ENCODE measurements around the gene RIC8B. TPM values are rescaled to one million over a fixed set of nuclear protein-coding genes. Genes with fewer than 3 reads are reported as not detected.

Gene RIC8B
- total RNA-seq, 1 donor from 2014 or later = 39.4 TPM

- no peak for DNase-seq (ENCODE audit: low spot score)
Observed at GRCh38 chr12:106867651-106868050, 93.2 kb downstream of the RIC8B start.

DNA sequence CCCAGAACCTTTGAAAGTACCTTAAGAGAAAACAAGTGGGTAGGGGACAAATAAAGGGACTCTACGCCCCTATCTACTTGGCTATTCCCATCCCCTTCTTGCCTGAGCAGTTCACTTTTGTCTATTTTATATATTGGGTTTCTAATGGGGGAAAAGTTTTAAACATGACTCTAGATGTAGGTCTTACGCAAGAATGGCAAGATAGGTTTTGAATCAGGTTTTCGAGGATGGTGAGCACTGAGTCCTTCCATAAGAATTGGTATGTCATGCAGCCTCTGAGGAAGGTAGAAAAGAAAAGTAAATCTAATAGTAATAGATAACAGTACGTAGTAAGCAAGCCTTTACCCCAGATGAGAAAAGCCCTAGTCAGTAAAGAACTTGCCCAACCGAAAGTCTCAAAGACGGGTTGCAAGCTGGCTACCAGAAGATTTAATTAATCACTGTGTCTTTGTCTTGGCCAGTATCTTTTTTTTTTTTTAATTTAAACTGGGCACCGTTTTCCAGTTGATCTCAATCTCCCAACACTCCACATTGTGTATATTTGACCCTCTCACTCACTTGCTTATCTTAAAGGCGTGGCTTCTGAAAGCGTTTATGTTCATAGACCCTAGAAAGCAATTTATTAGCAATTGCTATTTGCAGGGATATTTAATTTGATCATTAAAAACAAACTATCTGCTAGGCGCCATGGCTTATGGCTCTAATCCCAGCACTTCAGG, 94.7 kb downstream of the RIC8B start:
- no peak for DNase-seq (ENCODE audit: low spot score)

DNA sequence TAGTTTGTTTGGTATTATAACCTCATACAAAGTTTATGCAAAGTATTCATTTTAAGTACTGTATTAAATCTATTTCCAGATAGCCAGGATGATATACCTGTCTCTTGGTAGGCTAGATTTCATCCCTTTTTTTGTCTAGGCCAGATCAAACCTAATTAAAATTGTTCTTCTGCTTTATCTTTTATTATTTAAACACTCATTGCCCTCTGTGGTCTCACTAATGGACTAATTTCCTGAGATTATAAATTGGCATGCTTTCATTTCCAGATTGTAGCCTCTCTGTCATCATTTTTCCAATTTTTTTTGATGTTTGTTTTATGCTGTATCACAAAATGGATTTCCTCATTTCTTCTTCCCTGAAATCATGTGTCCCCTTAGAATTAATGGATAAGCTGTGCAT, 95.6 kb downstream of the RIC8B start:
- DNase-seq (ENCODE audit: low spot score) = no peak

DNA sequence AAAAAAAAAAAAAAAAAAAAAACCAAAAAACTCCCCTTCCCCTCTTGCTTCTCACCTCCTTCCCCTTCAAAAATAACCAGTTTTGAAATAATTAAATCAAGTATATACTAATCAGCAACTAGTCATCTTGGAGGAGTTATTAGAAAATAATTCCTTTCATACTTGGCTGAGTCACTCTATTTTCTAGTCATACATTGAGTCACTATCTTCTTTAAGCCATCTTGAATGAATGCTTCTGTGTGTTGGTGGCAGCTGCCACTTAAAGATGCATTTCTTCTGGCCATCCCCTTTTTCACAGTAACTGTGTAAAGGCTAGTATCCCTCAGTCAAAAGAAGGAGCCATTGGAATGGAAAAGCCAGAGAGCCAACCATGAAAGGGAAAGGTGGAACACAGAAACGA, 97.0 kb downstream of the RIC8B start:
- no peak for DNase-seq (ENCODE audit: low spot score)

DNA sequence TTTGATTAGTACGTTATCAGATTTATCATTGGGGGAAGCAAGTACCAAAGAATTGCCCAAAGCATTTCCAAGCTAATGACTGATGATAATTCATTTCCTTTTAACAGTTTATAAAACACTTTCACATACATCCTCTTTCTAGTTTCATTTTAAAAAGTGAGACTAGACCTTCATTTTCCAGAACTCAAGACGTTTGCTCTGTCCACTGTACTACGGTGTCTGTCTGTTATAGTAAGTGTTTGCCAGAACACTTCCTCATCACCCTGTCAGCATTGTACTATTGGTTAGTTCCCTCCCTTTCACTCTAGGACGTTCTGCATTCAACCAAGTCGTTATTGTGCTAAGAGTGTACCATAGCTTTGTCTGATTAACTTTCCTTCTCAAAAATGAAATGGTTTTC, 99.5 kb downstream of the RIC8B start:
- no peak for DNase-seq (ENCODE audit: low spot score)

DNA sequence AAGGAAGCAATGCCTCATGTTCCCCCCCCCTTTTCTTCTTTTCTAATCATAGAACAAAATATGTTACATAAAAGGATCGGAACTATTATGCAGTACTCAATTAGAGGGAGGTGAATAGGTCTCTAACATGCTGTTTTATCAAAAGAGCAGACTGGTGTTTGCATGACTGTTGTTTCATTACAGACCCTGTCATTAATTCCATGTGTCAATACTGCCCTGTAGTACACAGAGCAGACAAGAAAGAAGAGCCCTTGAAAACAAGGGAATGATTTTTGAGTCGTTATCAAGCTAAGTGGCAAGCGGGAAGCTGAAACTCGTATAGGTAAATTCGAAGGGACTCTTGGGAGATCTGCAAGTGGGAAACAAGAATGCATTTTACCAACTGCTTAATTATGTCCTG, 104.3 kb downstream of the RIC8B start:
- no peak for DNase-seq (ENCODE audit: low spot score)

DNA sequence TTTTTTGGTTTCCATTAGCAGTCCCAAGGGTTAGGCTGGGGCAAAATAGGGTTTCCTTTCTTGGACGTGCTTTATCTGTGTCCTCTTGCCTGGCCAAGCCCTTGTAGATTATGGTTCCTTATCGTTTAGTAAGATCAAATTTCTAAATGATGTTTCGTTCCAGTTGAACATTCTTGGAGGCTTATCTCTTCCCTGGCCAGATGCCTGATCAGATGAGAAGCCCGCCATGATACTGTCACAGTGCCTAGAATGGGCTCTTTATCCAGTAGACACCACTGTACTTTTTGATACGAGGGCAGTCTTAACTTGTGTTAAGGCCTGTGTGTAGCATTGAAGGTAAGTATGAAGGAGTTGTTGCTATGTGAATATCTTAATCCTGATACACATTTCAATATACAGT, 105.1 kb downstream of the RIC8B start:
- no peak for DNase-seq (ENCODE audit: low spot score)

- no peak for DNase-seq (ENCODE audit: low spot score)
Observed at GRCh38 chr12:106883426-106883825, 108.9 kb downstream of the RIC8B start.

- no peak for DNase-seq (ENCODE audit: low spot score)
Observed at GRCh38 chr12:106885026-106885425, 110.5 kb downstream of the RIC8B start.

DNA sequence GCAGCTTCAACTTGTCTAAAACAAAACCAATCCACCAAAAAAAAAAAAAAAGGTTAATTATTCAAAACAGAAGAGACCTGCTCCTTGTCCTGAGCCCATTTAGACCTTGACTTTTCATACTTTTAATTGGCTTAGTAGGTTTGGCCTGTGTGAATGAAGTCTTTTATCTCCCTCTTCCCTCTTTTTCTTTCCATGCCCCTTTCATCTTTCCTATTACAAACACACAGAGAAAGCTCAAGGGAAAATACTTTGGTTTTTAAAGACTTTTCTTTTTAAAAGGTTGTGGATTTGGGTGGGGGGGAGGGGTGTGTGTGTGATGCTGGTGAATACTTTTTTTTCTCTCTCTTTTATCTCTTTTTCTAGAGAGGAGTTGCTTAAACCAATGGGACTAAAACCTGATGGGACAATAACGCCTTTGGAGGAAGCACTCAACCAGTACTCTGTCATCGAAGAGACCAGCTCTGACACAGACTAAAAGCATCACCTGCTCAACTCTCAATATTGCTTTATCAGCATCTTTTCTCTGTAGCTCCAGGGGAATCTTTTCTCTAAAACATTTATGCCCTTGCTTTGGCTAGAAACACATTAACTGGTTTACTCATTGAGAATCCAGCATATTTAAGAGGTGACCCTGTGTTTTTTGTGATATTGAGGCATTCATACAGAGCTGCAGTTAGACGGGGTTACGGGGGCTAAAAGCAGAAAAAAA, 111.2 kb downstream of the RIC8B start:
- no peak for DNase-seq (ENCODE audit: low spot score)

DNA sequence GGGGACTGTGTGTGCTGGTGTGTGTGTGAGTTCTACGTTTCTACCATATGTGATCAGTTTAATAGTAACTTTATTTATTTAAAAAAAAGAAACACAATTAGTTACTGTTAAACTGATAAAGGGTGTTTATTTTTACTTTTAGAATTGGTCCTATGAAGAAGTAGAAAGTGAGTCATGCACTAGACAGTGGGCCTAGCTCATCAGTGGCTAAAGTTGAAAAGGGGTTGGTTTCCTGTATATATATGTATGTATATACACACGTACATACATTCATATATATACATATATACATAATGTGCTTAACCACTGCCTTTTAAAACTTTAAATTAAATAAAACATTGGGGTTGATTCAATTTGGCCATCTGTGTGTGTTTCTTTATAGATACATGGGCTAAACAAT, 112.5 kb downstream of the RIC8B start:
- DNase-seq (ENCODE audit: low spot score) = no peak

- no peak for DNase-seq (ENCODE audit: low spot score)
Observed at GRCh38 chr12:106888348-106888970, 114.0 kb downstream of the RIC8B start.

- DNase-seq (ENCODE audit: low spot score) = no peak
Observed at GRCh38 chr12:106889326-106889725, 114.8 kb downstream of the RIC8B start.

DNA sequence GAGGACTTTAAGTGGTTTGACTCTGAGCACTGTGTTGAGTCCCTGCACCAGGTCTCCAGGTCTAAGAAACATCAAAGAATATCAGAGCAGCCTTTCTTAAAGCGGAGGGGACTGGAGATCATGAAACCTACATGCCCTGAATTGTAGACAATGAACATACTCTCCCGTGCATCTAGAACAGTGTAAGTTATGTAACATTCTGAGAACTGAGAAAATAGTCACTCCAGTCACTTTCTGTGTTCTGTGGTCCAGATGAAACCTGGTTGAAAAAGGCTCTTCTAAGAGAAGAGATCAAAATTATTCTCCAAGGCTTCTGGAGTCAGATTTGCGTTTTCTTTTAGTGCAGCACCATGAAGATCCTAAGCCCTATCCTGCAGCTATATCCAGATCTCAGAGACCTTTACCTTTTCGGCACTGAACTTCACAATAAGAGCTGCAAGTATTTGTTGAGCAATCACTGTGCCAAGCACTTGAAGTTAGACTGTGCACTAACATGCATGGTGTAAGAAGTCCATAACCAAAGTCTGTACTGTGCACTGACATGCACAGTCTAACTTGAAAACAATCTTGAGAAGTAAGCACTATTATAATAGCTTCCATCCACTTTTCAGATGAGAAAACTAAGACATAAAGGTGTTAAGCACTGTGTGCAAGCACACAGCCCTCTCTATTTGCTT, 115.6 kb downstream of the RIC8B start:
- DNase-seq (ENCODE audit: low spot score) = no peak

GRCh38 chr12:106892075-106892474, 117.6 kb downstream of the RIC8B start:
- no peak for DNase-seq (ENCODE audit: low spot score)

DNA sequence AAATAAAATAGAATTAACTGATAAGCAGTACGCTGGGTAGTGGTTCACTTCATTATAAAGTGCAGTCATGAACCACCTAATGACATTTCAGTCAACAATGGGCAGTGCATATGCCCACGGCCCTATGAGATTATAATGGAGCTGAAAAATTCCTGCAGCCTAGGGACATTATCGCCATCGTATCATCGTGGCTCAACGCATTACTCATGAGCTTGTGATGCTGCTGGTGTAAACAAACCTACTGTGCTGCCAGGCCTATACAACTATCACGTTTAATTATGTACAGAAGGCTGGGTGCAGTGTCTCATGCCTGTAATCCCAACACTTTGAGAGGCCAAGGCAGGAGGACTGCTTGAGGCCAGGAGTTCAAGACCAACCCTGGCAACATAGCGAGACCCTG, 119.0 kb downstream of the RIC8B start:
- no peak for DNase-seq (ENCODE audit: low spot score)

DNA sequence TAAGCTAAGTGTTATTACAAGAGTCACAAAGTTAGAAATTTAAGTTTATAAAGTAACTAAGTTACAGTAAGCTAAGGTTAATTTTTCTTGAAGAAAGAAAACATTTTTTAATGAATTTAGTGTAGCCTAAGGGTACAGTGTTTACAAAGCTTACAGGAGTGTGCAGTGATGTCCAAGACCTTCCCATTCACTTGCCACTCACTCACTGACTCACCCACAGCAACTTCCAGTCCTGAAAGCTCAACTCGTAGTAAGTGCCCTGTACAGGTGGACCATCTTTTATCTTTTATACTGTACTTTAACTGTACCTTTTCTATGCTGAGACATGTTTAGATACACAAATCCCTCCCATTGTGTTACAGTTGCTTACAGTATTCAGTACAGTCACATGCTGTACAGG, 120.3 kb downstream of the RIC8B start:
- DNase-seq (ENCODE audit: low spot score) = no peak

DNA sequence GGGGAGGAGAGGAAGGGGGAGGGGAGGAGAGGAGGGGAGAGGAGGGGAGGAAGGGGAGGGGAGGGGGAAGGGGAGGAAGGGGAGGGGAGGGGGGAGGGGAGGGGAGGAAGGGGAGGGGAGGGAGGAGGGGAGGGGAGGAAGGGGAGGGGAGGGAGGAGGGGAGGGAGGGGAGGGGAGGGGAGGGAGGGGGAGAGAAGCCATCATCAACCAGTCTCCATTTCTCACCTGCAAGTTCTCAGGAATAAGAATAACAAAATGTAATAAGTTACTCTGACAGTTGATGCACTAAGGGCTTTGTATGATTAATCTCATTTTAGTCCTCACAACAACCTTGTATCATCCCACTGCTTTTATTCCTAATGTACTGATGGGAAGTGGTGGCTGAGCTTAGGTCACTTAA, 122.1 kb downstream of the RIC8B start:
- no peak for DNase-seq (ENCODE audit: low spot score)

GRCh38 chr12:106897082-106897481, 122.6 kb downstream of the RIC8B start:
- DNase-seq (ENCODE audit: low spot score) = no peak

DNA sequence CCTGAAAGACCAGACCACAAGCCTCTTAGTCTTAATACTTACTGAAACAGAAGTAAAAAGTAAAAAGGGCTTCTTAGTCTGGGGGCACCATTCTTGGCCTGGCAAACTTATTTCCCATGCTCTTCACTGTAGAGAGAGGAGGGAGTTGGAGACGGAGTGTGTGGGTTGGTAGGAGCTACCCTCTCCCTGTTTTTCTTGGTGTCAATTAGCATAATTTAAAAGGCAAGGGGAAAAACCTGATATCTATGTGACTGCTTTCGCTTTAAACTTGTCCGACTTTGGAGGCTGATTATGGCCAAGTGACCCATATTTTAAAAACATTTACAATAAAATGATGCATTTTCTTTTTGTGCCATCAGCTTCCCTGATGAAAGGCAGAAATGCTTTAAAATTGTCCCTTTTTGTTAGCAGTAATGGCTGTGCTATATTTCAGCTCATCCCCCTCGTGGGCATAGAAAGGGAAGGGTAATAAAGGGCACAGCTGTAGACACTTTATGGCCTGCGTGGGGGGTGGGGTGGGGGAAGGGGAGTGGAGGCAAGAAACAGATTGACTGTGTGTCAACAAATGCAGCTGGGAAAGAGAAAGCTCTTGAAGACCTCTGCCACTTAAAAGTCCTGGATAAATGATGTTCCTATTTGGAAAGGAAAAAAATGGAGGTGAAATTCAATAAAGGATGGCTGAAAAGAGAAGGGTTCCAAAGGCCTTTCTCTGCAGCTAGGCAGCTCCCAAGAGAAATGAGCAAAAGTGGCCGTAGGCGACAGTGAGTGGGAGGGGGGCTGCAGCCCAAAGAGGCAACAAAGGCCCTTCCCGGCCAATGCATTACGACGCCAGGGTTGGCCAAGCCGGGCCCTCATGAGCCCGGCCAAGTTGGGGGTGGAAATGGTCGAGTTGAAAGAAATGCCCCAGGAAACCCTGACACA, 123.8 kb downstream of the RIC8B start:
- DNase-seq (ENCODE audit: low spot score) = no peak

DNA sequence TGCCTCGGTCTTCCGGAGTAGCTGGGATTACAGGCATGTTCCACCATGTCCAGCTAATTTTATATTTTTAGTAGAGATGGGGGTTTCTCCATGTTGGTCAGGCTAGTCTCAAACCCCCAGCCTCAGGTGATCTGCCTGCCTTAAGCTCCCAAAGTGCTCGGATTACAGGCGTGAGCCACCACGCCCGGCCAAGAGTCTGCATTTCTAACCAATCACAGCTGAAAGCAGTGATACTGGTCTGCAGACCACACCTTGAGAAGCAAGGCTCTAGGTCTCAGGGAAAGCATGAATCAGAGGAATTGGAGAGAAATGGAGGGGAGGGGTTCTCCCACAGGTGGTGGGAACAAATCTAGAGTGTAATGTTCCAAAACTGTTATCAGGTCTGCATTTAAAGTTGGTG, 126.1 kb downstream of the RIC8B start:
- no peak for DNase-seq (ENCODE audit: low spot score)

DNA sequence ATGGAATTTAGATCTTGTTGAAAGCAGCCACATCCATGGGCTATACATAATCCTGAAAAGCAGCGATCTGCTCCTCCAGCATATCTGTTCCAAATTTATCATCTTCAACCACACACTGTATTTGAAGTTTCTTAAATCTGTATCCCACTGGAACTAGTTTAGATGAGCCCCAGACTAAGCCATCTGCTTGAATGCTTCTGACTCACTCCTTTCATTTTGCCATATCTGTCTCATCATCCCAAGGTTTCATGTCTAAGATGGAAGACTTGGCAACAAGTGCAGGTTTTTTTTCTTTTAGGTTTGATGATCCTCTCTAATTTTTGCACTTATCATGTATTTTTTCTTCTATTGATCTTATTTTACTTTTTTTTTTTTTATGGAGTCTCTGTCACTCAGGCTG, 126.8 kb downstream of the RIC8B start:
- DNase-seq (ENCODE audit: low spot score) = no peak

Data from mucosa of gallbladder (tissue), 1 donor.